A673 (cell line): Measurements from ENCODE around the gene COL4A1.

Experiments
- EZH2 ChIP-seq: fragments of 200-600 bp; sonication (generic); IDR thresholded peaks from 2 replicates; pipeline ENCODE4 v1.6.1; 2017; ENCODE audit warnings: borderline replicate concordance, low read depth, mild to moderate bottlenecking, mixed read lengths, antibody characterized with exemption, low read length; ENCODE audit not compliant: poor library complexity, severe bottlenecking
- TF ChIP-seq, protein P1 (sequence below): fragments of 300-800, 200-600 bp; sonication (generic); conservative IDR thresholded peaks from 2 replicates; pipeline ENCODE4 v1.5.1; 2017; ENCODE audit warnings: low read depth, mild to moderate bottlenecking, antibody characterized with exemption, low read length, moderate library complexity, mixed read lengths

DNA sequence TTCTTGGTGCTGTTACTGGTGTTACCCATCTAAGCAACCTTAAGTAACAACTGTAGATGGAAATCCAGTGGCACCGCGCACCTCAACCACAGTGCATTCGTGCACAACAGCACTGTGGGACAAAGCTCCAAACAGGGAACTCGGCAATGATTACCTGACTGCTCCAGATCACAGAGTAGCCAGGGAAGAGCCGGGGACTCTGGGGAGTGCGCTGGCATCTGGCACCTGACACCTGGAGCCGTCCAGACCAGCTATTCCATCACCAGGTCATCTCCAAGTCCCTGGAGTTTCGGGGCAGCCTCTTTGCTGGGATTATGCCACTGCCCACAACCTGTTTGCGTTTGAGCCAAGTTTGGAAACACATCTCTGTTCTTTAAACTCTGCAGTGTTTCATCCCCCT, 62.0 kb downstream of the COL4A1 start:
- TF ChIP-seq, protein P1, sequence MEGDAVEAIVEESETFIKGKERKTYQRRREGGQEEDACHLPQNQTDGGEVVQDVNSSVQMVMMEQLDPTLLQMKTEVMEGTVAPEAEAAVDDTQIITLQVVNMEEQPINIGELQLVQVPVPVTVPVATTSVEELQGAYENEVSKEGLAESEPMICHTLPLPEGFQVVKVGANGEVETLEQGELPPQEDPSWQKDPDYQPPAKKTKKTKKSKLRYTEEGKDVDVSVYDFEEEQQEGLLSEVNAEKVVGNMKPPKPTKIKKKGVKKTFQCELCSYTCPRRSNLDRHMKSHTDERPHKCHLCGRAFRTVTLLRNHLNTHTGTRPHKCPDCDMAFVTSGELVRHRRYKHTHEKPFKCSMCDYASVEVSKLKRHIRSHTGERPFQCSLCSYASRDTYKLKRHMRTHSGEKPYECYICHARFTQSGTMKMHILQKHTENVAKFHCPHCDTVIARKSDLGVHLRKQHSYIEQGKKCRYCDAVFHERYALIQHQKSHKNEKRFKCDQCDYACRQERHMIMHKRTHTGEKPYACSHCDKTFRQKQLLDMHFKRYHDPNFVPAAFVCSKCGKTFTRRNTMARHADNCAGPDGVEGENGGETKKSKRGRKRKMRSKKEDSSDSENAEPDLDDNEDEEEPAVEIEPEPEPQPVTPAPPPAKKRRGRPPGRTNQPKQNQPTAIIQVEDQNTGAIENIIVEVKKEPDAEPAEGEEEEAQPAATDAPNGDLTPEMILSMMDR = no peak
- TF ChIP-seq EZH2 = no peak
